ENCODE results near the gene ERBB4.

DNA sequence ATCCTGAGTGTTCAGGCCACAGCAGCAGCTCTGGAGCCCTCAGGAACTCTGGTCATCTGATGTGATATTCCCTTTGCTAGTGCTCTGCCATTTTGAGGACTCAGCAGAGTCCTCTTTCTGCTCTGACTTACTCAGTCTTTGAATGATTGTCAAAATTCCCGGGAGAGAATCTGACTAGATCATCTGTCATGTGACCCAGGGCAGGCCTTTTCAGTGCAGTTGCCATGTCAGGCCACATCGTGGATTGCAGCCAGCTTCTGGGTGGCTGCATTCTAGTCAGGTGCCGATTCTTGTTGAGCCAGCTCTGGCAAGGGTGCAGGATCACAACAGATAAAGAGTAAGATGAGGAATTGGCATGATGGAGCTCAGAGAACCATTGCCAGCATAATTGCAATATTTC is 1186.6 kb downstream of the ERBB4 start:
- TF ChIP-seq, protein P1, sequence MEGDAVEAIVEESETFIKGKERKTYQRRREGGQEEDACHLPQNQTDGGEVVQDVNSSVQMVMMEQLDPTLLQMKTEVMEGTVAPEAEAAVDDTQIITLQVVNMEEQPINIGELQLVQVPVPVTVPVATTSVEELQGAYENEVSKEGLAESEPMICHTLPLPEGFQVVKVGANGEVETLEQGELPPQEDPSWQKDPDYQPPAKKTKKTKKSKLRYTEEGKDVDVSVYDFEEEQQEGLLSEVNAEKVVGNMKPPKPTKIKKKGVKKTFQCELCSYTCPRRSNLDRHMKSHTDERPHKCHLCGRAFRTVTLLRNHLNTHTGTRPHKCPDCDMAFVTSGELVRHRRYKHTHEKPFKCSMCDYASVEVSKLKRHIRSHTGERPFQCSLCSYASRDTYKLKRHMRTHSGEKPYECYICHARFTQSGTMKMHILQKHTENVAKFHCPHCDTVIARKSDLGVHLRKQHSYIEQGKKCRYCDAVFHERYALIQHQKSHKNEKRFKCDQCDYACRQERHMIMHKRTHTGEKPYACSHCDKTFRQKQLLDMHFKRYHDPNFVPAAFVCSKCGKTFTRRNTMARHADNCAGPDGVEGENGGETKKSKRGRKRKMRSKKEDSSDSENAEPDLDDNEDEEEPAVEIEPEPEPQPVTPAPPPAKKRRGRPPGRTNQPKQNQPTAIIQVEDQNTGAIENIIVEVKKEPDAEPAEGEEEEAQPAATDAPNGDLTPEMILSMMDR (IDR thresholded peaks at IDR 0.05) = no peak
- TF ChIP-seq EP300 (IDR thresholded peaks at IDR 0.05) = no peak

Data from ovary (tissue), 3 donors.